Muscle of leg (tissue), 11 donors: ENCODE results near the gene DIO1. TPM values are rescaled to one million over a fixed set of nuclear protein-coding genes. Genes with fewer than 3 reads are reported as not detected.

Experiments
- DNase-seq: peaks from one replicate; pipeline ENCODE4 v3.0.0; 2013
- H3K27ac ChIP-seq: one replicate; pipeline ENCODE4 v1.5.1; 2013; ENCODE audit warnings: mild to moderate bottlenecking, low read length, control low read depth
- H3K27me3 ChIP-seq: one replicate; pipeline ENCODE4 v1.6.1; 2013; ENCODE audit warnings: low read length; ENCODE audit not compliant: control insufficient read depth, insufficient read depth
- H3K36me3 ChIP-seq: one replicate; pipeline ENCODE4 v1.6.1; 2013; ENCODE audit warnings: low read length; ENCODE audit not compliant: control insufficient read depth, insufficient read depth
- H3K4me1 ChIP-seq: one replicate; pipeline ENCODE4 v1.6.1; 2013; ENCODE audit warnings: low read length; ENCODE audit not compliant: control insufficient read depth, insufficient read depth
- H3K4me3 ChIP-seq: one replicate; pipeline ENCODE4 v1.5.1; 2013; ENCODE audit warnings: low read length, control low read depth
- H3K9me3 ChIP-seq: replicated peaks from 2 replicates; pipeline ENCODE4 v1.6.1; 2013; ENCODE audit warnings: low read depth, low read length; ENCODE audit not compliant: control insufficient read depth
- WGBS: methylation state at CpG from one replicate; pipeline ENCODE4 v1.1.5; 2013; ENCODE audit warnings: missing lambda C conversion rate; ENCODE audit not compliant: insufficient coverage; 5-methylcytosine and 5-hydroxymethylcytosine counted together
- polyA plus RNA-seq, 8 donors: library from polyadenylated mRNA; unstranded; fragments of 120-200 nt; gene quantifications; one replicate each; pipeline versions ENCODE4 v1.2.1 to v1.2.3, GENCODE V29; 2013; ENCODE audit warnings: inconsistent platforms in 1 of 8, low replicate concordance in 1 of 8; ENCODE audit not compliant: insufficient read length in 8 of 8, insufficient read depth in 1 of 8
- total RNA-seq: library from RNA; stranded (reverse); fragments of 120-200 nt; gene quantifications from one replicate; pipeline ENCODE4 v1.2.4, GENCODE V29; 2013

The DIO1 gene
- total and polyA plus RNA-seq, 9 donors: 0.10 to 0.31 (median 0.15) TPM; not detected in 4

DNA sequence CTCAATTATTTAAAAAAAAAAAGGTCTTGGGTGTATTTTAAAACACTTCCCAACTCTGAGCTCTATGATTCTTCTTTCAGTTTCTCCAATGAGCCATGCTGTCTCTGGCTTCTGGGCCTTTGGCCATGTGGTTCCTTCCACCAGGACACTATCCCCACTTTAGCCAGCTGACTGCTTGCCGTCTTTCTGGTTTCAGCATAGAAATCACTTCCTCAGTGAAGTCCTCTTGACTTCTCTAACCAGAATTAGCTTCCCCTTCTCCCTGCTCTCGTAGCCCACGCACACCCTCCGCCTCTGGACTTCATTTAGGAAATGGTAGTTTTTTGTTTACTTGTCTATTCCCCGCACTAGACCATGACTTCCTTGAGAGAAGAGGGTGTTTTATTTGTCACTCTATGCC, 1.1 kb upstream of the DIO1 start:
- Histone ChIP-seq H3K27ac (peak overlapping the region; percentile 29), H3K4me1 (peaks cover 13% of the 10 kb centered on the region)
- DNase-seq: peak; percentile 62

DNA sequence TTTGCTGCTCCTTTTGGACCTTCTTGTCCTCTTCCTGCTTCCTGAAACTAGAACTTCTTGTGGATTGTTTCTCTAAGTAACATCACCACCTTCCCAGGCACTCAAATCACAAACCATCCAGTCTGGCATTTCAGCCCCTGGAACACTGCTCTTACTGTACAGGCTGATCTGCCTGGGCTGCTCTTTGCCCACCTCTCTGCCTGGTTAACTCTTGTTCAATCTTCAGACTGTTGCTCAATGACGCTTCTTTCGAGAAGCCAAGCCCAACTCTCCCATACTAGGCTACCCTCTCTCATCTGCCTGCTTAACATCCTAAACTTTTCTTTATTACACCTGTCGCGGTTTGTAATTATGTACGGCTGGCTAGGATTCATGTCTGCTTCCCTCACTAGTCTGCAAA, 657 bp downstream of the DIO1 start:
- Histone ChIP-seq H3K9me3 (no peaks in the 10 kb centered on the region), H3K36me3 (no peaks in the 10 kb centered on the region), H3K27ac (no peak overlapping the region), H3K4me3 (no peak overlapping the region), H3K27me3 (peaks cover 2% of the 10 kb centered on the region), H3K4me1 (peaks cover 14% of the 10 kb centered on the region)
- WGBS: 86% methylated on average over 5 of the region's 5 CpGs
- no peak for DNase-seq

More for the DNA sequence above, 1.1 kb upstream of the DIO1 start:
- WGBS: 40% methylated on average over 1 of the region's 5 CpGs
- H3K36me3 ChIP-seq: no peaks in the 10 kb centered on the region
- no peak overlapping the region for H3K4me3 ChIP-seq
- peaks cover 2% of the 10 kb centered on the region for H3K27me3 ChIP-seq
- no peaks in the 10 kb centered on the region for H3K9me3 ChIP-seq

DNA sequence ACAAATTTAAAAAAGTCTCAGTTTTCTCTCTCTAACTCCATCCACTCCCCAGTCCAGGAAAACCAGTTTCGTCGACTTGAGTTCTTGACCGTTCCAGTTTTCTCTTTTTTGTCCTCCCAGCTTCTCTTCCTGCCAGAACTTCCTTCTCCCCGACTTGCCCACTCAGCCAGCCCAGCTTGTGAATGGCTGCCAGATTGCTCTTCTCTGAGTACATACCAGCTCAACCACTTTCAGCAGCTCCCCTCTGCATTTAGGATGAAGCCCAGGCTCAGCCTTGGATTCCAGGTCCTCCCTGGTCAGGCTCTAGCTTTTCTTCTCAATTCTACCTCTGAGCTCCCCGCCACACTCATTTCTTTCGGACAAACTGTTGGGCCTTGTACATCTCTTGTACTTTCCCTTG, 1.4 kb downstream of the DIO1 start:
- H3K9me3 ChIP-seq: no peaks in the 10 kb centered on the region
- no peak overlapping the region for H3K4me3 ChIP-seq
- H3K27me3 ChIP-seq: peaks cover 2% of the 10 kb centered on the region
- peaks cover 13% of the 10 kb centered on the region for H3K4me1 ChIP-seq
- H3K27ac ChIP-seq: no peak overlapping the region
- H3K36me3 ChIP-seq: no peaks in the 10 kb centered on the region
- WGBS: 76% methylated on average over 6 of the region's 6 CpGs
- DNase-seq: no peak

DNA sequence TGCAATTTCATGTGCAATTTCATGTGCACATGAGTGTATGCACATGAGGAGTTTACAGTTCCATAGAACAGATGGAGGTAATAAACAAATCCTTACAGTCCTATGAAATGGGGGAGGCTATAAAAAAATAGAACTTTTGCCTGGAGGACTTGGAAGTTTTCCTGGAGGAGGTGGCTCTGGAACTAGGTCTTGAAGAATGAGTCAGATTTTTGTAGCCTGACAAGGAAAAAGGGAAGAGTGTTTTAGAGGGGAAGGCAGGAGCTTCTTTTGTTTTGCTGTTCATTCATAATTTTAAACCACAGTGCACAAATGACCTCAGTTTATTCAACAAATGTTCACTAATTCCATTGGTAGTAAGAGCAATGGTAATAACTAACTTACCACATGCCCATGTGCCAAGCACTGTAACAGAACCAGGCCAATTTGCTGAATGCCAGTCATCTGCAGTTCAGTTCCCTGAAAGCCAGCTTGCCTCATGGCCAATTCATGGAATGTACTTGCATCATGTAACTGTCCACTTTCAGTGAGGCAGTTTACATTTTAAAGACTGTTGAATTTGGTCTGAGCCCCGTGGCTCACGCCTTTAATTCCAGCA, 2.7 kb downstream of the DIO1 start:
- no CpG with 5 or more reads among the region's 2 CpGs for WGBS
- Histone ChIP-seq H3K27me3 (peaks cover 2% of the 10 kb centered on the region), H3K4me3 (no peak overlapping the region), H3K4me1 (peaks cover 11% of the 10 kb centered on the region), H3K9me3 (no peaks in the 10 kb centered on the region), H3K36me3 (no peaks in the 10 kb centered on the region), H3K27ac (peak overlapping the region; percentile 55)
- peak; percentile 84 for DNase-seq

DNA sequence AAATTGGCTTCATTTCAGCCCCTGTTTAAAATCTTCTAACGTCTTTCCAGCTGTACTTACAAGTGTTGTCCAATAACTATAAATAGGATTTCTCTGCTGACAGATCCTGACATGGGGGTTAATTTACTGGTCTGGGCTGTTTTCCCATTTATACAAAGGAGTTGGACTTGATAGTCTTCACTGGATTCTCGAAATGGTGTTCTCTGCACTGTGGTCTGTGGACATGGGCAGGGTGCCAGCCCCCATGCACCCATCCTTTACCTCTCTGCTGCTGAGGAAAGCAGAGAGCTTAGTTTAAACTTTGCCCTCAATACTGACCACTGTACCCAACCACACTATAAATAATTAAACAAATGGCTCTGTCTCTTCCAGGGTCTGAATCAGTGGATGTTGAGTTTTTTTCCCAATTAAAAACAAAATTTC, 5.2 kb downstream of the DIO1 start:
- no CpG with 5 or more reads among the region's 2 CpGs for WGBS
- H3K36me3 ChIP-seq: no peaks in the 10 kb centered on the region
- no peaks in the 10 kb centered on the region for H3K9me3 ChIP-seq
- no peak overlapping the region for H3K27ac ChIP-seq
- peak; percentile 60 for DNase-seq
- peaks cover 11% of the 10 kb centered on the region for H3K4me1 ChIP-seq
- H3K27me3 ChIP-seq: no peaks in the 10 kb centered on the region
- no peak overlapping the region for H3K4me3 ChIP-seq

DNA sequence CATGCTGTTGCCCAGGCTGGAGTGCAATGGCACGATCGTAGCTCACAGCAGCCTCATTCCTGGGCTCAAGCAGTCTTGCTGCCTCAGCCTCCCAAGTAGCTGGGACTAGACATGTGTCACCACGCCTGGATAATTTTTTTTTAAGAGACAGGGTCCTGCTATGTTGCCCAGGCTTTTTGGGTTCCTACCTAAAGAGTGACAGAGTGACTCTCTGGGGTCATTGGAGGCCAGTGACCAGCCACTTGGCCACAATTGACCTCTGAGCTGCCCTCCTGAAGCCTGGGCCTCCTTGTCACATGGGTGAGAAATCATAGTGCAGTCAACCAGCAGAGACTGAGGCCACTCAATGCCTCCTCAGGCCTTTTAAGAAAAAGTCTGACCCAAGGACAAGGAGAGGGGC, 5.7 kb downstream of the DIO1 start:
- no peak overlapping the region for H3K27ac ChIP-seq
- 87% methylated on average over 3 of the region's 3 CpGs for WGBS
- H3K36me3 ChIP-seq: no peaks in the 10 kb centered on the region
- no peaks in the 10 kb centered on the region for H3K27me3 ChIP-seq
- DNase-seq: no peak
- no peaks in the 10 kb centered on the region for H3K9me3 ChIP-seq
- peaks cover 11% of the 10 kb centered on the region for H3K4me1 ChIP-seq
- H3K4me3 ChIP-seq: no peak overlapping the region

DNA sequence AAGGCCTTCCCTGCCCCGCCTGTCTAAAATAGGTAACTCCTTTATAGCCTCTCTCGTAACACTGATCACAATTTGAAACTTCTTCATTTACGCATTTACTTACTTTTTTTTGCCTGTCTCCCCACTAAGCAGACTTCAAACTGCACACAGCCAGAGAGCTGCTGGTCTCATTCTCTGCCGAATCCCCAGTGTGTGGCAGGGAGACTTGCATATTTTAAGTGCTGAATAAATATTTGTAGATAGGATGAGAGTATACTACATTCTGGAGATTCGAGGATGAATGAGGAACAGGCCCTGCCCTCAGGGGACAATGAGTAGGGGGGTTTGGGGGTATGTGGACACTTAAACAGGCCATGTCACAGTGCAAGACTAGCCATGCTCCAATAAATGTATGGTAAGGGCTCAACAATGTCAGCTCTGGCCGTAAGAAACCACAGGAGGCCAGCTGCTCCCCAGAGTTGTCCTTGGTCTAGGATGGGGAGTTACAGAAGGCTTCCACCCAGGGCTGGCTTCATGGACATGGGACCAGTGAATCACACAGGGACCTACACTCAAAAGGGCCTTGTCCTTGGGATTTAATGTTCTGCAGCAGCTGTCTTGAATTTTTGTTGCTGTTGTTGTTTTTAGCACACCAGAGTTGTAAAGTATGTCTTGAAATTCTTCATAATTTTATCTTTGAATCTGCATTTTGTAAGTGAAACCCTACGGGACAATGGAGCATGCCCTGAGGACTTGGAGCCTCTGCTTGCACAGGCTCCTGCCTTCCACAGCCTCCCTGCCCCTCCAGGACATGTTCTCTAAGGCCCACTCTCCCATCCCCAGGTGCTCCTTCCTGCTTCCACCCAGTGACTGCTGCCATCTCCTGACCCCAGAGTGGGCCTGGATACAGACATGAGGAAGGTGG, 8.5 kb downstream of the DIO1 start:
- Histone ChIP-seq H3K4me3 (no peak overlapping the region), H3K36me3 (no peaks in the 10 kb centered on the region), H3K4me1 (peaks cover 8% of the 10 kb centered on the region), H3K9me3 (no peaks in the 10 kb centered on the region), H3K27me3 (no peaks in the 10 kb centered on the region), H3K27ac (no peak overlapping the region)
- DNase-seq: no peak
- 65% methylated on average over 4 of the region's 7 CpGs for WGBS

DNA sequence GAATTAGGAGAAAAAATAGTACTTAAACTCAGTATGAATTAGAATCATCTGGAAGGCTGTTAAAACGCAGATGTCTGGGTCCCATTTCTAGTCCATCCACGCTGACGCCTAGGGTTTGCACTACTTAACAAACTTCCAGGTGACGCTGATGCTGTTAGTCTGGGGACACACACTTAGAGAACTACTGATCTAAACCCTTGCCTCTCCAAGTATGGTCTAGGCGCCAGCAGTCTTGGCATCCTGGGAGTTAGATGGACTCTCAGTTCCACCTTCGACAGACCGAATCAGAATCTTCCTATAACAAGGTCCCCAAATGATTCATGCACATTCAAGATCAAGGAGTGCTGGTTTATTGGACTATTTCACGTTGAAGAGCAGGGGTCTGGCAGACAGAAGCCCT, 11.5 kb downstream of the DIO1 start:
- no peaks in the 10 kb centered on the region for H3K9me3 ChIP-seq
- H3K4me3 ChIP-seq: no peak overlapping the region
- WGBS: 84% methylated on average over 5 of the region's 8 CpGs
- no peaks in the 10 kb centered on the region for H3K27me3 ChIP-seq
- no peak for DNase-seq
- H3K27ac ChIP-seq: no peak overlapping the region
- no peaks in the 10 kb centered on the region for H3K36me3 ChIP-seq
- H3K4me1 ChIP-seq: no peaks in the 10 kb centered on the region

DNA sequence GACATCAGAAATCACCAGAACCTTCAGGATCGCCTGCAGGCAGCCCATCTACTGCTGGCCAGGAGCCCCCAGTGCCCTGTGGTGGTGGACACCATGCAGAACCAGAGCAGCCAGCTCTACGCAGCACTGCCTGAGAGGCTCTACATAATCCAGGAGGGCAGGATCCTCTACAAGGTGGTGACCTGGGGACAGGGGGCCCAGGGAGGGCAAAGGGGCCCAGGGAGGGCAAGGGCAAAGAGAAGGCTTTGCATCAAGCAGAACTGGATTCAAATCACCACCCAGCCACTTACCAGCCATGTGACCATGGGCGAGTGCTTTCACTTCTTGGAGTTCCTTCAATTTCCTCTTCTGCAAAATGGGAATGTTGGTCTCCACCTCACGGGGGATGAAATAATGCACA, 12.1 kb downstream of the DIO1 start:
- 87% methylated on average over 2 of the region's 4 CpGs for WGBS
- H3K27me3 ChIP-seq: no peaks in the 10 kb centered on the region
- no peak overlapping the region for H3K4me3 ChIP-seq
- no peaks in the 10 kb centered on the region for H3K9me3 ChIP-seq
- no peak overlapping the region for H3K27ac ChIP-seq
- H3K4me1 ChIP-seq: no peaks in the 10 kb centered on the region
- DNase-seq: no peak
- H3K36me3 ChIP-seq: no peaks in the 10 kb centered on the region

DNA sequence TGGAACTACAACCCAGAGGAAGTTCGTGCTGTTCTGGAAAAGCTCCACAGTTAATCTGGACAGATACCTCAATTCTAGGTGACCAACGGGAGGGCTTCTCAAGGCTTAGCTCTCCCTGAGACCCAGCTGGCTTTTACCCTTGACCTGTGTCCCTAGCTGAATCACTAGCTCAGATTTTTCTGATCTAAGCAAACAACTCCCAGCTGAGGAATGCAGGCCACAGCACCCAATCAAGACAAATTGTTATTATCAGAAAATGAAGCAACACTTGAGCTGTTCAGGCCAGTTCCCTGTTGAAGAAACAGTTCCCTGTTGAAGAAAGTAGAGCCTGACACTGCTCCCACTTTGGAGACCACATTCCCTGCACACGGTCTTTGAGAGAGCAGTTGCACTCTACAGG, 16.0 kb downstream of the DIO1 start:
- no peaks in the 10 kb centered on the region for H3K4me1 ChIP-seq
- H3K9me3 ChIP-seq: no peaks in the 10 kb centered on the region
- H3K36me3 ChIP-seq: peaks cover 14% of the 10 kb centered on the region
- no peak overlapping the region for H3K4me3 ChIP-seq
- DNase-seq: no peak
- no peaks in the 10 kb centered on the region for H3K27me3 ChIP-seq
- WGBS: 87% methylated on average over 3 of the region's 3 CpGs
- H3K27ac ChIP-seq: no peak overlapping the region
